GM12892 (cell line): ENCODE measurements around the gene MX2.

Experiments used
- POLR2A ChIP-seq: IDR thresholded peaks from 2 replicates; pipeline ENCODE4 v1.6.1; 2011; ENCODE audit warnings: low read depth, low read length, control low read depth
- POLR2AphosphoS5 ChIP-seq: IDR thresholded peaks from 2 replicates; pipeline ENCODE4 v1.6.1; 2011; ENCODE audit warnings: low read depth, low read length, control low read depth
- TAF1 ChIP-seq: IDR thresholded peaks from 2 replicates; pipeline ENCODE4 v1.6.1; 2011; ENCODE audit warnings: low read depth, mild to moderate bottlenecking, control low read depth, low read length, borderline replicate concordance

DNA sequence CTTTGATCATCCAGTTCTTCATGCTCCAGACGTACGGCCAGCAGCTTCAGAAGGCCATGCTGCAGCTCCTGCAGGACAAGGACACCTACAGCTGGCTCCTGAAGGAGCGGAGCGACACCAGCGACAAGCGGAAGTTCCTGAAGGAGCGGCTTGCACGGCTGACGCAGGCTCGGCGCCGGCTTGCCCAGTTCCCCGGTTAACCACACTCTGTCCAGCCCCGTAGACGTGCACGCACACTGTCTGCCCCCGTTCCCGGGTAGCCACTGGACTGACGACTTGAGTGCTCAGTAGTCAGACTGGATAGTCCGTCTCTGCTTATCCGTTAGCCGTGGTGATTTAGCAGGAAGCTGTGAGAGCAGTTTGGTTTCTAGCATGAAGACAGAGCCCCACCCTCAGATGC lies 96.7 kb downstream of the MX2 start:
- TF ChIP-seq POLR2A: no peak
- no peak for TF ChIP-seq TAF1
- TF ChIP-seq POLR2AphosphoS5: no peak
